K562 (cell line): ENCODE measurements around the gene HINT3. TPM values are rescaled to one million over a fixed set of nuclear protein-coding genes. Genes with fewer than 3 reads are reported as not detected.

Experiments used
- ADNP ChIP-seq: fragments of 200-800 bp; sonication (Bioruptor generic); IDR thresholded peaks from 2 replicates; pipeline ENCODE4 v1.6.1; 2016; ENCODE audit warnings: missing genetic modification characterization, missing compliant biosample characterization
- ATF1 ChIP-seq, 2 experiments: fragments of 450-650 bp in 1 of 2; IDR thresholded peaks; 2 replicates each; pipeline ENCODE4 v1.6.1; 2016; ENCODE audit warnings: missing compliant biosample characterization in 1 of 2, missing genetic modification characterization in 1 of 2
- C11orf30 ChIP-seq: fragments of 450-650 bp; IDR thresholded peaks from 2 replicates; pipeline ENCODE4 v1.6.1; 2016; ENCODE audit warnings: low read depth, mild to moderate bottlenecking
- E2F6 ChIP-seq, 2 experiments: IDR thresholded peaks; 2 replicates each; pipeline ENCODE4 v1.6.1; 2011; ENCODE audit warnings: borderline replicate concordance in 1 of 2, control low read depth in 1 of 2, low read depth in 1 of 2, low read length in 1 of 2, mild to moderate bottlenecking in 1 of 2, mixed read lengths in 1 of 2, moderate library complexity in 1 of 2; ENCODE audit not compliant: insufficient read depth in 1 of 2, insufficient read length in 1 of 2, poor library complexity in 1 of 2, severe bottlenecking in 1 of 2; ENCODE audit errors: extremely low read depth in 1 of 2
- ETV1 ChIP-seq: fragments of 450-650 bp; conservative IDR thresholded peaks from 2 replicates; pipeline ENCODE4 v1.6.1; 2016; ENCODE audit warnings: missing genetic modification characterization, control low read depth, low read depth, missing compliant biosample characterization
- LEF1 ChIP-seq: fragments of 450-650 bp; IDR thresholded peaks from 2 replicates; pipeline ENCODE4 v1.6.1; 2016; ENCODE audit warnings: mild to moderate bottlenecking
- MYC ChIP-seq, 2 experiments: fragments of 250-450 bp in 1 of 2; sonication (Bioruptor Pico) in 1 of 2; IDR thresholded peaks; 2 replicates each; pipeline versions ENCODE4 v1.5.1 to v1.6.1; 2012 to 2021; ENCODE audit warnings: low read depth in 2 of 2, borderline replicate concordance in 1 of 2, improper control_type of control experiment in 1 of 2, low read length in 1 of 2, mild to moderate bottlenecking in 1 of 2, moderate library complexity in 1 of 2
- NCOA1 ChIP-seq: fragments of 450-650 bp; IDR thresholded peaks from 2 replicates; pipeline ENCODE4 v1.6.1; 2016; ENCODE audit warnings: low read depth
- PHF8 ChIP-seq: fragments of 200-600 bp; sonication (generic); IDR thresholded peaks from 2 replicates; pipeline ENCODE4 v1.6.1; 2012; ENCODE audit warnings: mixed run types, mild to moderate bottlenecking, inconsistent platforms, low read length, moderate library complexity, borderline replicate concordance
- PML ChIP-seq: IDR thresholded peaks from 2 replicates; pipeline ENCODE4 v1.6.1; 2012; ENCODE audit warnings: low read length, inconsistent platforms
- TEAD1 ChIP-seq, 2 experiments: fragments of 450-650 bp in 1 of 2; sonication (generic) in 1 of 2; formaldehyde crosslinking; IDR thresholded peaks; 2 replicates each; pipeline versions ENCODE4 v1.4.0 to v1.8.0; 2020 to 2022; ENCODE audit warnings: mild to moderate bottlenecking in 2 of 2, missing genetic modification reagents in 1 of 2
- ZMIZ1 ChIP-seq, 2 experiments: fragments of 150-350 bp in 1 of 2; IDR thresholded peaks; 2 replicates each; pipeline ENCODE4 v1.6.1; 2012 to 2016; ENCODE audit warnings: low read depth in 2 of 2, low read length in 2 of 2, mild to moderate bottlenecking in 1 of 2, moderate library complexity in 1 of 2
- ZNF384 ChIP-seq: IDR thresholded peaks from 2 replicates; pipeline ENCODE4 v1.6.1; 2012; ENCODE audit warnings: low read depth, low read length, improper control_type of control experiment
- polyA plus RNA-seq, 8 experiments: library from polyadenylated mRNA; depleted of rRNA in 4 of 8; stranded (reverse) in 5 of 8; unstranded in 3 of 8; fragments of >200 nt; fragmentation: Nextera tagmentation in 2 of 8; fragmentation: Illumina TruSeq in 1 of 8; extraction: Ambion mirVana in 2 of 8; extraction: Trizol in 1 of 8; gene quantifications; 2 replicates each; pipeline versions ENCODE4 v1.2.1 to v1.2.3, GENCODE V29; 2011 to 2014; ENCODE audit warnings: inconsistent platforms in 1 of 8, missing spikeins in 1 of 8
- total RNA-seq, 7 experiments: library from RNA; depleted of rRNA in 6 of 7; stranded (reverse); fragments of >200 nt in 6 of 7; fragmentation: Illumina TruSeq in 2 of 7; extraction: Trizol in 2 of 7; gene quantifications; 2 replicates each; pipeline versions ENCODE4 v1.2.1 to v1.2.3, GENCODE V29; 2011 to 2021; ENCODE audit warnings: low replicate concordance in 1 of 7

HINT3 gene
- total and polyA plus RNA-seq, 9 of the 15 experiments (the other 6 are each of a cell fraction or from before 2014, with no cell fraction given) = 1.4 to 16.6 (median 10.8) TPM

GRCh38 chr6:125923366-125923877 is 33.1 kb upstream of the HINT3 start (continued):
- TF ChIP-seq E2F6 (IDR thresholded peaks at IDR 0.05; ENCODE audit: borderline replicate concordance in 1 of 2, extremely low read depth in 1 of 2, insufficient read depth in 1 of 2, insufficient read length in 1 of 2, low read depth in 1 of 2, low read length in 1 of 2, poor library complexity in 1 of 2, severe bottlenecking in 1 of 2) (no peak), MYC (IDR thresholded peaks at IDR 0.05; ENCODE audit: low read depth, low read length) (0 out of 2 replicates have a peak, but pooled peaks have one; percentile 49), MYC (CRISPR knock-in tag; IDR thresholded peaks at IDR 0.05; ENCODE audit: borderline replicate concordance, low read depth) (no peak), ADNP (tag) (peak; percentile 55; the same call in 1 of the 2 replicates), ETV1 (tag) (peak; percentile 44), PHF8 (no peak), LEF1 (peak; percentile 58; the same call in 1 of the 2 replicates), PML (no peak), TEAD1 (CRISPR knock-in tag; IDR thresholded peaks at IDR 0.05) (peak in 1 of 2 experiments; percentile 69; a peak in 2 of 4 replicates), ZMIZ1 (IDR thresholded peaks at IDR 0.05; ENCODE audit: low read depth in 2 of 2, low read length in 2 of 2) (no peak), NCOA1 (peak; percentile 49), ATF1 (CRISPR knock-in tag; IDR thresholded peaks at IDR 0.05) (no peak), ATF1 (tag; IDR thresholded peaks at IDR 0.05) (peak; percentile 32; the same call in 1 of the 2 replicates), C11orf30 (peak; percentile 93), ZNF384 (peak; percentile 69; the same call in 1 of the 2 replicates)
